Fibroblast of pulmonary artery (primary cell): ENCODE data around the gene SH2D2A.
"Not testable (repeated sequence)": the region's sequence is repeated elsewhere in the genome, so short reads cannot be mapped to it uniquely, and the experiment has no call there.

Source experiments
- DNase-seq: peaks from one replicate; pipeline ENCODE4 v3.0.0-alpha.2; 2010; ENCODE audit warnings: low read depth
- H3K4me3 ChIP-seq: replicated peaks from 2 replicates; pipeline ENCODE4 v1.5.1; 2011; ENCODE audit warnings: low read depth, mild to moderate bottlenecking, control low read depth, low read length, moderate library complexity
- CTCF ChIP-seq: IDR thresholded peaks from 2 replicates; pipeline ENCODE4 v1.5.1; 2011; ENCODE audit warnings: mild to moderate bottlenecking, control low read depth, low read length, inconsistent platforms; ENCODE audit errors: missing control alignments

SH2D2A gene

GRCh38 chr1:156760796-156761104, 55.9 kb downstream of the SH2D2A start:
- no peak for DNase-seq
- TF ChIP-seq CTCF, result no peak
- H3K4me3 ChIP-seq, result no peak overlapping the region

DNA sequence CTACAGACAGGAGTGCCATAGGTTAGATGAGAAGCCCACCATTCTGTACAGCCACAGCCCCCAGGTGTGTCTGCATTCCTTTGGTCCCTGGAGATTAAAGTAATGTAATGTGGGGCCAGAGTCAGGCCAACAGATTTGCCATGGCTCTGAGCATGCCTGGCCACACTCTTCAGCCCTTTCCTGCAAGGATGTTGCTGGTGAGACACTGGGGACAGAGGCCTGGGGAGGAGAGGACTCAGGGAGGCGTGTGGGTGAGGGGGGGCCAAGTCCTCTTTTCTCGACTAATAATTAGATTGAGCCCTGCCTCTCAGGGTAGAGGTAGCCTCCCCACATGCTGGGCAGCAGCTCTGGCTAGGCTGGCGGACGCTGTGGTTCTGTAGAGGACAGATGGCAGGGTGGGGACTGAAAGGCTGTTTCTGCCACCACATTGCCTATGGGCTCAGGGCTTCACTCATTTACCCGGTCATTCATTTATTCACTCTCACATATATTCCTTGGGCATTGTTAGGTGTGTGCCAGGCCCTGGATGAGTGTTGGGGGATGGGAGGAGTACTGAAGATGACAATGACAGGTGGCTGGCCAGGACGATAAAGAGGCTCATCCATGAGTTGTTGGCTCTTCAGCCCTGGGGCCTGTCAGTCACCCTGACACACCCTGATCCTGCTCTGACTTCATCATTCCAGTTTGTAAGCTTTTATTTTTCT, 56.4 kb downstream of the SH2D2A start:
- no peak overlapping the region for H3K4me3 ChIP-seq
- DNase-seq, result no peak
- no peak for TF ChIP-seq CTCF

DNA sequence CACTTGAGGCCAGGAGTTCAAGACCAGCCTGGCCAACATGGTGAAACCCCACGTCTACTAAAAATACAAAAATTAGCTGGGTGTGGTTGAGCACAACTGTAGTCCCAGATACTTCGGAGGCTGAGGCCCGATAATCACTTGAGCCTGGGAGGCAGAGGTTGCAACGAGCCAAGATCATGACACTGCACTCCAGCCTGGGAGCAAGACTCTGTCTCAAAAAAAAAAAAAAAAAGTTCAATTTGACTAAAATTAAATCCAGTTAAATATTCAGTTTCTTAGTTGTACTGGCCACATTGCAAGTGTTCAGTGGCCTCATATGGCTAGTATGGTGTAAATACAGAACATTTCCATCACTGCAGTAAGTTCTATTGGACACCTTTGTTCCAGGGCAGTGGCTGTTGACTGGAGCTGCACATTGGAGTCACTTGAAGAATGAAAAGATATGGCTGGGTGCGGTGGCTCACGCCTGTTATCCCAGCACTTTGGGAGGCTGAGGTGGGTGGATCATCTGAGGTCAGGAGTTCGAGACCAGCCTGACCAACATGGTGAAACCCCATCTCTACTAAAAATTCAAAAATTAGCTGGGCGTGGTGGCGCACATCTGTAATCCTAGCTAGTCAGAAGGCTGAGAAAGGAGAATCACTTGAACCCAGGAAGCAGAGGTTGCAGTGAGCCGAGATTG, 58.9 kb downstream of the SH2D2A start:
- not testable (repeated sequence) for H3K4me3 ChIP-seq, DNase-seq

- no peak for DNase-seq
- no peak for TF ChIP-seq CTCF
- H3K4me3 ChIP-seq, result no peak overlapping the region
These were observed 60.3 kb downstream of the SH2D2A start for GRCh38 chr1:156756355-156756754.
